Thyroid gland (tissue), 4 donors: Measurements from ENCODE around the gene SEMA6B. TPM values are rescaled to one million over a fixed set of nuclear protein-coding genes. Genes with fewer than 3 reads are reported as not detected.
A peak's percentile ranks its signal among the peaks of the same experiment; 100 is the strongest.

Experiments used
- DNase-seq, 2 donors: peaks; one replicate each; pipeline ENCODE4 v3.0.0-alpha.2; 2019
- H3K27ac ChIP-seq, 3 donors: fragments of 200-600 bp; sonication (generic); 1 replicate in 2 of 3; 2 replicates in 1 of 3; pipeline ENCODE4 v1.5.1; 2016 to 2019; ENCODE audit warnings: mild to moderate bottlenecking in 1 of 3, moderate library complexity in 1 of 3
- H3K27me3 ChIP-seq: fragments of 200-600 bp; sonication (generic); one replicate; pipeline ENCODE4 v1.5.1; 2019
- H3K36me3 ChIP-seq, 2 donors: fragments of 200-600 bp; sonication (generic); one replicate each; pipeline ENCODE4 v1.5.1; 2016 to 2019
- H3K4me1 ChIP-seq, 2 donors: fragments of 200-600 bp; sonication (generic); one replicate each; pipeline ENCODE4 v1.5.1; 2017 to 2019
- H3K4me3 ChIP-seq, 3 donors: fragments of 200-600 bp; sonication (generic); replicated peaks in 1 of 3; 1 replicate in 2 of 3; 2 replicates in 1 of 3; pipeline ENCODE4 v1.5.1; 2016; ENCODE audit warnings: mild to moderate bottlenecking in 1 of 3
- H3K9me3 ChIP-seq: fragments of 200-600 bp; sonication (generic); one replicate; pipeline ENCODE4 v1.5.1; 2017
- CTCF ChIP-seq, 6 experiments: fragments of 200-600 bp in 3 of 6; fragments of 450-650 bp in 3 of 6; sonication (generic) in 3 of 6; IDR thresholded peaks; one replicate each; pipeline ENCODE4 v1.5.1; 2016 to 2019; ENCODE audit warnings: antibody characterized with exemption in 6 of 6, mild to moderate bottlenecking in 2 of 6, inconsistent platforms in 1 of 6, moderate library complexity in 1 of 6
- POLR2A ChIP-seq, 2 donors: fragments of 450-650 bp; IDR thresholded peaks; one replicate each; pipeline ENCODE4 v1.6.1; 2017; ENCODE audit warnings: antibody characterized with exemption in 2 of 2, mild to moderate bottlenecking in 2 of 2, moderate library complexity in 1 of 2
- WGBS, 2 donors: methylation state at CpG; one replicate each; pipeline ENCODE4 v1.1.5; 2017; 5-methylcytosine and 5-hydroxymethylcytosine counted together
- intact Hi-C: fragments of 100-400 bp; cut with DNase I; formaldehyde crosslinking; loops from one replicate; pipeline ENCODE4 v1.15.1; 2023
- total RNA-seq, 4 donors: library from RNA; depleted of rRNA; stranded (reverse); fragments of >200 nt; gene quantifications; one replicate each; pipeline ENCODE4 v1.2.3, GENCODE V29; 2016

The SEMA6B gene
- total RNA-seq, 4 donors from 2014 or later: 1.2 to 9.1 (median 4.2) TPM

GRCh38 chr19:4521888-4522242 lies 37.6 kb downstream of the SEMA6B start:
- Histone ChIP-seq H3K4me3 (no peak overlapping the region), H3K36me3 (no peaks in the 10 kb centered on the region), H3K4me1 (no peaks in the 10 kb centered on the region), H3K27me3 (no peaks in the 10 kb centered on the region), H3K27ac (no peak overlapping the region), H3K9me3 (no peaks in the 10 kb centered on the region)
- TF ChIP-seq POLR2A (IDR thresholded peaks at IDR 0.05): no peak
- 83 to 92% methylated on average over 3 to 5 of the region's 5 CpGs for WGBS, 2 donors
- intact Hi-C loops: loop anchor here (10.0 kb wide), 1 partner anchor 257 kb away; no protein-coding TSS in a partner anchor
- DNase-seq: no peak

- no peak for TF ChIP-seq POLR2A (IDR thresholded peaks at IDR 0.05)
- no peak for TF ChIP-seq CTCF (IDR thresholded peaks at IDR 0.05)
- intact Hi-C loops: loop anchor here (10.0 kb wide), 1 partner anchor 257 kb away; no protein-coding TSS in a partner anchor
- 75 to 83% methylated on average over 11 of the region's 11 CpGs for WGBS, 2 donors
- no peak overlapping the region for H3K27ac ChIP-seq
- no peaks in the 10 kb centered on the region for H3K36me3 ChIP-seq
- no peaks in the 10 kb centered on the region for H3K9me3 ChIP-seq
- no peaks in the 10 kb centered on the region for H3K27me3 ChIP-seq
- no peak overlapping the region for H3K4me3 ChIP-seq
- H3K4me1 ChIP-seq: no peaks in the 10 kb centered on the region
- DNase-seq: no peak
Measured at GRCh38 chr19:4521170-4521887, 38.2 kb downstream of the SEMA6B start.

- 64 to 82% methylated on average over 8 to 9 of the region's 9 CpGs for WGBS, 2 donors
- Histone ChIP-seq H3K36me3 (no peaks in the 10 kb centered on the region), H3K27me3 (no peaks in the 10 kb centered on the region), H3K4me1 (no peaks in the 10 kb centered on the region), H3K4me3 (no peak overlapping the region), H3K27ac (no peak overlapping the region), H3K9me3 (no peaks in the 10 kb centered on the region)
- intact Hi-C loops: loop anchor here (10.0 kb wide), 1 partner anchor 255 kb away; no protein-coding TSS in a partner anchor
- DNase-seq: no peak
- TF ChIP-seq POLR2A (IDR thresholded peaks at IDR 0.05) (no peak), CTCF (IDR thresholded peaks at IDR 0.05) (no peak)
Measured at GRCh38 chr19:4519521-4520277, 39.8 kb downstream of the SEMA6B start.

GRCh38 chr19:4519172-4519496 lies 40.4 kb downstream of the SEMA6B start:
- intact Hi-C loops: no loop called here
- Histone ChIP-seq H3K27ac (no peak overlapping the region), H3K4me3 (no peak overlapping the region), H3K9me3 (no peaks in the 10 kb centered on the region), H3K4me1 (no peaks in the 10 kb centered on the region), H3K36me3 (no peaks in the 10 kb centered on the region), H3K27me3 (no peaks in the 10 kb centered on the region)
- no peak for DNase-seq
- WGBS, 2 donors: 80 to 90% methylated on average over 3 to 6 of the region's 6 CpGs
- TF ChIP-seq CTCF (IDR thresholded peaks at IDR 0.05) (no peak), POLR2A (IDR thresholded peaks at IDR 0.05) (no peak)

- H3K27ac ChIP-seq: no peak within 1 kb of the TSS
- peak; percentile 10 to 13 for DNase-seq
- no peaks in the 10 kb centered on the region for H3K36me3 ChIP-seq
- no peaks in the 10 kb centered on the region for H3K4me1 ChIP-seq
- no peaks in the 10 kb centered on the region for H3K27me3 ChIP-seq
- H3K4me3 ChIP-seq: no peak within 1 kb of the TSS
- no peaks in the 10 kb centered on the region for H3K9me3 ChIP-seq
- intact Hi-C loops: no loop called here
- TF ChIP-seq POLR2A (IDR thresholded peaks at IDR 0.05) (no peak), CTCF (IDR thresholded peaks at IDR 0.05) (no peak)
- WGBS, 2 donors: 69 to 71% methylated on average over 27 to 33 of the region's 34 CpGs
Measured at GRCh38 chr19:4518345-4519171, 40.9 kb downstream of the SEMA6B start, which contains the start of gene PLIN4. PLIN4 (minus strand) TSS chr19:4518486; CDS start chr19:4518272, 214 bp downstream.
